Nephron (organoid): Measurements from ENCODE around the gene NLK.
"Not testable (repeated sequence)": the region's sequence is repeated elsewhere in the genome, so short reads cannot be mapped to it uniquely, and the experiment has no call there.

Source experiments
- H3K27ac Mint-ChIP-seq, 3 experiments: 2 replicates each; pipeline ENCODE4 v1.8.0; 2020; ENCODE audit warnings: mixed read lengths in 3 of 3, mild to moderate bottlenecking in 2 of 3, moderate library complexity in 1 of 3
- H3K27me3 Mint-ChIP-seq: 2 replicates; pipeline ENCODE4 v1.8.0; 2021; ENCODE audit warnings: low read depth, mild to moderate bottlenecking, moderate library complexity, mixed read lengths
- H3K36me3 Mint-ChIP-seq: 2 replicates; pipeline ENCODE4 v1.8.0; 2020; ENCODE audit warnings: low read depth, mixed read lengths
- H3K4me1 Mint-ChIP-seq: 2 replicates; pipeline ENCODE4 v1.8.0; 2020; ENCODE audit warnings: mixed read lengths
- H3K4me3 Mint-ChIP-seq, 3 experiments: 2 replicates each; pipeline ENCODE4 v1.8.0; 2020; ENCODE audit warnings: mild to moderate bottlenecking in 3 of 3, mixed read lengths in 3 of 3, moderate library complexity in 2 of 3
- H3K9me3 Mint-ChIP-seq: 2 replicates; pipeline ENCODE4 v1.8.0; 2020; ENCODE audit warnings: mixed read lengths
- CTCF ChIP-seq, 3 experiments: fragments of 200-600 bp; sonication (generic); IDR thresholded peaks; one replicate each; pipeline ENCODE4 v1.5.0; 2021; ENCODE audit warnings: antibody characterized with exemption in 3 of 3; ENCODE audit not compliant: unreplicated experiment in 3 of 3

The NLK gene

GRCh38 chr17:28071891-28072606, 29.6 kb downstream of the NLK start:
- peaks cover 44% of the 10 kb centered on the region for H3K36me3 Mint-ChIP-seq
- no peaks in the 10 kb centered on the region for H3K4me1 Mint-ChIP-seq
- no peak for TF ChIP-seq CTCF (IDR thresholded peaks at IDR 0.05; ENCODE audit: unreplicated experiment in 3 of 3)
- no peaks in the 10 kb centered on the region for H3K27me3 Mint-ChIP-seq
- H3K27ac Mint-ChIP-seq, result no peak overlapping the region
- no peak overlapping the region for H3K4me3 Mint-ChIP-seq
- H3K9me3 Mint-ChIP-seq, result peaks cover 20% of the 10 kb centered on the region

- H3K4me1 Mint-ChIP-seq, result no peaks in the 10 kb centered on the region
- H3K27me3 Mint-ChIP-seq, result no peaks in the 10 kb centered on the region
These were observed 30.6 kb downstream of the NLK start for GRCh38 chr17:28072936-28073533.

GRCh38 chr17:28074010-28074409, 31.5 kb downstream of the NLK start:
- peaks cover 37% of the 10 kb centered on the region for H3K36me3 Mint-ChIP-seq
- peaks cover 18% of the 10 kb centered on the region for H3K9me3 Mint-ChIP-seq
- H3K4me3 Mint-ChIP-seq, result no peak overlapping the region
- no peaks in the 10 kb centered on the region for H3K4me1 Mint-ChIP-seq
- H3K27ac Mint-ChIP-seq, result no peak overlapping the region
- H3K27me3 Mint-ChIP-seq, result no peaks in the 10 kb centered on the region
- TF ChIP-seq CTCF (IDR thresholded peaks at IDR 0.05; ENCODE audit: unreplicated experiment in 3 of 3), result no peak

More at GRCh38 chr17:28072936-28073533, 30.6 kb downstream of the NLK start:
- Mint-ChIP-seq H3K36me3 (peaks cover 45% of the 10 kb centered on the region), H3K4me3 (no peak overlapping the region), H3K9me3 (peaks cover 20% of the 10 kb centered on the region), H3K27ac (no peak overlapping the region)
- TF ChIP-seq CTCF (IDR thresholded peaks at IDR 0.05; ENCODE audit: unreplicated experiment in 3 of 3), result no peak

GRCh38 chr17:28076144-28076543, 33.7 kb downstream of the NLK start:
- H3K9me3 Mint-ChIP-seq, result peaks cover 13% of the 10 kb centered on the region
- H3K36me3 Mint-ChIP-seq, result peaks cover 34% of the 10 kb centered on the region
- H3K27ac Mint-ChIP-seq, result no peak overlapping the region
- H3K4me1 Mint-ChIP-seq, result no peaks in the 10 kb centered on the region
- TF ChIP-seq CTCF (IDR thresholded peaks at IDR 0.05; ENCODE audit: unreplicated experiment in 3 of 3), result no peak
- no peaks in the 10 kb centered on the region for H3K27me3 Mint-ChIP-seq
- no peak overlapping the region for H3K4me3 Mint-ChIP-seq

- H3K36me3 Mint-ChIP-seq, result peaks cover 24% of the 10 kb centered on the region
- not testable (repeated sequence) for H3K27me3 Mint-ChIP-seq
These were observed 34.7 kb downstream of the NLK start for GRCh38 chr17:28077140-28077539.

GRCh38 chr17:28078341-28079229, 36.1 kb downstream of the NLK start:
- H3K27me3 Mint-ChIP-seq, result peaks cover 3% of the 10 kb centered on the region
- H3K9me3 Mint-ChIP-seq, result peaks cover under 1% of the 10 kb centered on the region
- no peak overlapping the region for H3K27ac Mint-ChIP-seq
- peaks cover 16% of the 10 kb centered on the region for H3K4me1 Mint-ChIP-seq
- no peak for TF ChIP-seq CTCF (IDR thresholded peaks at IDR 0.05; ENCODE audit: unreplicated experiment in 3 of 3)
- no peak overlapping the region for H3K4me3 Mint-ChIP-seq
- H3K36me3 Mint-ChIP-seq, result peaks cover 9% of the 10 kb centered on the region

More at GRCh38 chr17:28077140-28077539, 34.7 kb downstream of the NLK start:
- not testable (repeated sequence) for H3K9me3 Mint-ChIP-seq, H3K4me1 Mint-ChIP-seq, H3K27ac Mint-ChIP-seq, H3K4me3 Mint-ChIP-seq
